GM12878 (cell line): ENCODE measurements around the gene RAB26. TPM values are rescaled to one million over a fixed set of nuclear protein-coding genes. Genes with fewer than 3 reads are reported as not detected.

ENCODE experiments used
- ATAC-seq: fragments of 200-7000 bp; cut with Tn5 transposase; 3 replicates; pipeline ENCODE4 v1.9.1; 2020; ENCODE audit warnings: mild to moderate bottlenecking, moderate library complexity
- BruUV-seq: library from RNA; stranded (reverse); fragments of 400-500 nt; replicated peaks from 2 replicates; lab custom pipeline; 2021; lab: Mats Ljungman, UMichigan
- CTCF ChIA-PET: fragments of 300-600 bp; sonication (Branson Sonifier 250); formaldehyde crosslinking; extraction: SDS; loops from one replicate; lab custom pipeline; 2021; ENCODE audit warnings: inconsistent platforms; lab: Yijun Ruan, JAX
- POLR2A ChIA-PET: fragments of 350-600 bp; formaldehyde crosslinking; extraction: SDS; loops from one replicate; lab custom pipeline; 2021; ENCODE audit warnings: inconsistent platforms; lab: Charles Lee
- RAD21 ChIA-PET: fragments of 300-600 bp; sonication (Branson Sonifier 250); formaldehyde crosslinking; loops from one replicate; lab custom pipeline; 2023; ENCODE audit warnings: antibody characterized with exemption; ENCODE audit not compliant: unreplicated experiment; lab: Charles Lee
- SMC1A ChIA-PET: fragments of 300-600 bp; sonication (Branson Sonifier 250); formaldehyde crosslinking; loops from one replicate; lab custom pipeline; 2023; ENCODE audit not compliant: unreplicated experiment, uncharacterized antibody; lab: Charles Lee
- DNase-seq: peaks from one replicate; pipeline ENCODE4 v3.0.0-alpha.2; 2011; ENCODE audit warnings: low read depth, low spot score
- FAIRE-seq: peaks from 3 replicates; lab custom pipeline; 2011; peaks lifted over from hg19 to GRCh38; lab: Jason Lieb, UNC
- H2AFZ ChIP-seq: 2 replicates; pipeline ENCODE4 v1.6.0; 2011; ENCODE audit warnings: low read depth, low read length, control low read depth; ENCODE audit not compliant: control insufficient read depth
- H3K27ac ChIP-seq: 2 replicates; pipeline ENCODE4 v1.5.1; 2011; ENCODE audit warnings: control low read depth; ENCODE audit not compliant: control insufficient read depth, insufficient read depth
- H3K27me3 ChIP-seq, 2 experiments: replicated peaks in 1 of 2; 2 replicates each; pipeline versions ENCODE4 v1.6.0 to v1.6.1; 2011; ENCODE audit warnings: low read length in 1 of 2; ENCODE audit not compliant: control insufficient read depth in 2 of 2, insufficient read depth in 2 of 2
- H3K36me3 ChIP-seq, 2 experiments: 2 replicates each; pipeline ENCODE4 v1.5.1; 2011; ENCODE audit warnings: low read length in 1 of 2; ENCODE audit not compliant: control insufficient read depth in 2 of 2, insufficient read depth in 2 of 2
- H3K4me1 ChIP-seq: 2 replicates; pipeline ENCODE4 v1.6.1; 2011; ENCODE audit warnings: mild to moderate bottlenecking, low read length, moderate library complexity, mixed read lengths; ENCODE audit not compliant: control insufficient read depth, insufficient read depth
- H3K4me2 ChIP-seq: 2 replicates; pipeline ENCODE4 v1.6.0; 2011; ENCODE audit warnings: control low read depth; ENCODE audit not compliant: control insufficient read depth, insufficient read depth
- H3K4me3 ChIP-seq: fragments of 200-600 bp; sonication (generic); 2 replicates; pipeline ENCODE4 v1.5.1; 2016
- H3K79me2 ChIP-seq: 2 replicates; pipeline ENCODE4 v1.6.0; 2011; ENCODE audit warnings: low read length; ENCODE audit not compliant: control insufficient read depth, insufficient read depth
- H3K9ac ChIP-seq: 2 replicates; pipeline ENCODE4 v1.8.0; 2011; ENCODE audit warnings: low read length, control low read depth, mixed read lengths; ENCODE audit not compliant: control insufficient read depth, insufficient read depth
- H3K9me3 ChIP-seq: replicated peaks from 3 replicates; pipeline ENCODE4 v1.5.1; 2011; ENCODE audit warnings: mild to moderate bottlenecking, low read length; ENCODE audit not compliant: control insufficient read depth, insufficient read depth
- H4K20me1 ChIP-seq: 2 replicates; pipeline ENCODE4 v1.6.0; 2011; ENCODE audit not compliant: control insufficient read depth, insufficient read depth
- ELK1 ChIP-seq: IDR thresholded peaks from 2 replicates; pipeline ENCODE4 v1.6.1; 2012; ENCODE audit warnings: low read depth, low read length, improper control_type of control experiment
- RAD21 ChIP-seq: IDR thresholded peaks from 2 replicates; pipeline ENCODE4 v1.6.1; 2011; ENCODE audit warnings: mild to moderate bottlenecking, low read depth, low read length, moderate library complexity; ENCODE audit not compliant: insufficient read depth
- RCOR1 ChIP-seq: conservative IDR thresholded peaks from 2 replicates; pipeline ENCODE4 v1.6.1; 2012; ENCODE audit warnings: low read depth, low read length, improper control_type of control experiment
- SMARCA5 ChIP-seq: fragments of 450-650 bp; IDR thresholded peaks from 2 replicates; pipeline ENCODE4 v1.6.1; 2017; ENCODE audit warnings: mild to moderate bottlenecking
- SREBF1 ChIP-seq: IDR thresholded peaks from 2 replicates; pipeline ENCODE4 v1.6.1; 2012; ENCODE audit warnings: mild to moderate bottlenecking, low read length
- SRF ChIP-seq, 2 experiments: IDR thresholded peaks; 2 replicates each; pipeline ENCODE4 v1.6.1; 2011; ENCODE audit warnings: low read depth in 2 of 2, low read length in 2 of 2, mild to moderate bottlenecking in 1 of 2, moderate library complexity in 1 of 2
- TARDBP ChIP-seq: IDR thresholded peaks from 2 replicates; pipeline ENCODE4 v1.6.1; 2016; ENCODE audit warnings: borderline replicate concordance
- YY1 ChIP-seq: IDR thresholded peaks from 2 replicates; pipeline ENCODE4 v1.6.1; 2011; ENCODE audit warnings: low read depth, mild to moderate bottlenecking, low read length
- WGBS: methylation state at CpG from one replicate; pipeline ENCODE4 v1.1.6; 2016; ENCODE audit warnings: low lambda C conversion rate; ENCODE audit not compliant: insufficient replicate concordance, insufficient coverage; ENCODE audit errors: missing lambda C conversion rate; 5-methylcytosine and 5-hydroxymethylcytosine counted together
- in situ Hi-C: fragments of 300-500 bp; cut with MboI; formaldehyde crosslinking; loops from 9 replicates; pipeline ENCODE4 v1.14.3; 2018; ENCODE audit warnings: mixed read lengths
- intact Hi-C: fragments of 100-400 bp; cut with micrococcal nuclease; formaldehyde crosslinking; loops from one replicate; pipeline ENCODE4 v1.14.2; 2022; ENCODE audit not compliant: unreplicated experiment
- polyA plus RNA-seq, 11 experiments: library from polyadenylated mRNA; depleted of rRNA in 4 of 11; unstranded in 6 of 11; stranded (reverse) in 5 of 11; fragments of >200 nt; fragmentation: Nextera tagmentation in 4 of 11; fragmentation: Illumina TruSeq in 1 of 11; extraction: Ambion mirVana in 4 of 11; extraction: Trizol in 1 of 11; gene quantifications; 1 replicate in 1 of 11; 2 replicates in 10 of 11; pipeline versions ENCODE4 v1.2.1 to v1.2.3, GENCODE V29; 2011 to 2016; ENCODE audit warnings: inconsistent platforms in 2 of 11, missing spikeins in 2 of 11, low read depth in 1 of 11
- total RNA-seq, 4 experiments: library from RNA; depleted of rRNA in 3 of 4; stranded (reverse); fragments of >200 nt in 3 of 4; fragmentation: Illumina TruSeq in 1 of 4; extraction: Trizol in 1 of 4; gene quantifications; 2 replicates each; pipeline versions ENCODE4 v1.2.1 to v1.2.3, GENCODE V29; 2013 to 2021
- TF ChIP-seq, protein P1 (sequence below): fragments of 450-650 bp; IDR thresholded peaks from 2 replicates; pipeline ENCODE4 v1.6.1; 2014; ENCODE audit warnings: mild to moderate bottlenecking

The RAB26 gene
- total and polyA plus RNA-seq, 10 of the 15 experiments (the other 5 are each of a cell fraction or from before 2014, with no cell fraction given) = 0.13 to 4.5 (median 0.33) TPM; not detected in 1

DNA sequence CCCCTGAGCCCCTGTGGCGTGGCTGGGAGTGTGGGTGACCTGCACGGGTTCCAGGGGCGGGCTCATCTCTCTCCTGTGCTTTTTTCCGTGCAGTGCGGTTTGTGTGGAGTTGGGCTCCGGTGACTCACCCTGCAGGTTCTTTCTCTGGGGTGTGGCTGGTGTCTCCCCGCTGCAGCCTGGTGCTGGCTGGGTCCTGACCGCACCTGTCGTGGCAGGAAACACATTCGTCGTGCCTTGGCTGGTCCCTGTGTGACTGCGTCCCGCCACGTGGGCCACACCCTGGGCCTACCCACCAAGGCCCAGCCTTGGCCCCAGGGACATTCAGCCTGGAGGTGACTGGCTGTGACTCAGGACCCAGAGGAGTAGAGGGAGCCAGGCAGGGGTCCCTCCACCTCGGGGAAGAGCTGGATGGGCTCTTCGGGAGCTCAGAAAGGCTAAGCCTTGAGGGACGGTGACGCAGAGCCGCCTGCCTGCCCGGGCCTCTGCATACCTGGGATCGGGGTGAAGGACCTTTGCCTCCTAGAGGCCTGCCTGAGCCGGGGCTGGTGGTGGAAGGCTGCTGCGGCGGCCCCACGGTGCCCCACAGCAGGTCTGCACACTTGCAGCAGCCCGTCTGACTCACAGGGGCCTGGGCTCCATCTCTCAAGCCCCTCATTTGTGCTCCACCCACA, 14.9 kb downstream of the RAB26 start:
- Histone ChIP-seq H3K79me2 (peaks cover 46% of the 10 kb centered on the region), H3K36me3 (peaks cover 6 to 21% of the 10 kb centered on the region in 2 experiments; a peak in 3 of 4 replicates), H4K20me1 (no peaks in the 10 kb centered on the region), H3K27ac (no peak overlapping the region), H2AFZ (no peak overlapping the region), H3K4me1 (peaks cover 12% of the 10 kb centered on the region), H3K9me3 (no peaks in the 10 kb centered on the region; the same call in 2 of the 3 replicates), H3K4me2 (no peak overlapping the region), H3K9ac (no peak overlapping the region), H3K4me3 (no peak overlapping the region), H3K27me3 (no peaks in the 10 kb centered on the region)
- POLR2A ChIA-PET = no interaction called here
- SMC1A ChIA-PET = no interaction called here
- FAIRE-seq (no peak), DNase-seq (no peak), ATAC-seq (no peak)
- no TSS peak for BruUV-seq
- in situ Hi-C loops (no loop called here), intact Hi-C loops (no loop called here)
- CTCF ChIA-PET = no interaction called here
- 98% methylated on average over 26 of the region's 26 CpGs for WGBS
- TF ChIP-seq YY1 (no peak), TARDBP (no peak), SREBF1 (no peak), SRF (IDR thresholded peaks at IDR 0.05; ENCODE audit: low read depth in 2 of 2, low read length in 2 of 2) (no peak), SMARCA5 (no peak), ELK1 (no peak), RAD21 (no peak), RCOR1 (no peak)
- TF ChIP-seq, protein P1, sequence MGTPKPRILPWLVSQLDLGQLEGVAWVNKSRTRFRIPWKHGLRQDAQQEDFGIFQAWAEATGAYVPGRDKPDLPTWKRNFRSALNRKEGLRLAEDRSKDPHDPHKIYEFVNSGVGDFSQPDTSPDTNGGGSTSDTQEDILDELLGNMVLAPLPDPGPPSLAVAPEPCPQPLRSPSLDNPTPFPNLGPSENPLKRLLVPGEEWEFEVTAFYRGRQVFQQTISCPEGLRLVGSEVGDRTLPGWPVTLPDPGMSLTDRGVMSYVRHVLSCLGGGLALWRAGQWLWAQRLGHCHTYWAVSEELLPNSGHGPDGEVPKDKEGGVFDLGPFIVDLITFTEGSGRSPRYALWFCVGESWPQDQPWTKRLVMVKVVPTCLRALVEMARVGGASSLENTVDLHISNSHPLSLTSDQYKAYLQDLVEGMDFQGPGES = no peak
- RAD21 ChIA-PET = no interaction called here
